Karpas-422 (cell line): Measurements from ENCODE around the gene PDZD2. TPM values are rescaled to one million over a fixed set of nuclear protein-coding genes. Genes with fewer than 3 reads are reported as not detected.
"Not testable (repeated sequence)": the region's sequence is repeated elsewhere in the genome, so short reads cannot be mapped to it uniquely, and the experiment has no call there.

Experiments used
- DNase-seq: peaks from one replicate; pipeline ENCODE4 v3.0.0-alpha.2; 2015
- H2AFZ ChIP-seq: fragments of 200-600 bp; sonication (generic); 2 replicates; pipeline ENCODE4 v1.6.1; 2014; ENCODE audit warnings: antibody characterized with exemption, low read length, mixed read lengths
- H3K27ac ChIP-seq: fragments of 200-600 bp; sonication (generic); 2 replicates; pipeline ENCODE4 v1.5.1; 2014; ENCODE audit warnings: mild to moderate bottlenecking, low read length, moderate library complexity
- H3K27me3 ChIP-seq: fragments of 200-600 bp; sonication (generic); 2 replicates; pipeline ENCODE4 v1.6.1; 2014; ENCODE audit warnings: low read length, mixed read lengths
- H3K36me3 ChIP-seq: fragments of 200-600 bp; sonication (generic); 2 replicates; pipeline ENCODE4 v1.6.1; 2014; ENCODE audit warnings: low read length, mixed read lengths; ENCODE audit not compliant: insufficient read depth
- H3K4me1 ChIP-seq: fragments of 200-600 bp; sonication (generic); 2 replicates; pipeline ENCODE4 v1.6.1; 2014; ENCODE audit warnings: mild to moderate bottlenecking, low read length, mixed read lengths
- H3K4me2 ChIP-seq: fragments of 200-600 bp; sonication (generic); 2 replicates; pipeline ENCODE4 v1.6.1; 2014; ENCODE audit warnings: low read length, low read depth, mild to moderate bottlenecking; ENCODE audit not compliant: poor library complexity, severe bottlenecking
- H3K4me3 ChIP-seq: fragments of 200-600 bp; sonication (generic); 2 replicates; pipeline ENCODE4 v1.5.1; 2014; ENCODE audit warnings: mild to moderate bottlenecking, antibody characterized with exemption, low read length, mixed read lengths
- H3K79me2 ChIP-seq: fragments of 200-600 bp; sonication (generic); 2 replicates; pipeline ENCODE4 v1.6.1; 2014; ENCODE audit warnings: mild to moderate bottlenecking, low read length, mixed read lengths
- H3K9ac ChIP-seq: fragments of 200-600 bp; sonication (generic); 2 replicates; pipeline ENCODE4 v1.6.0; 2014; ENCODE audit warnings: low read length
- H3K9me2 ChIP-seq: fragments of 200-600 bp; sonication (generic), shearing (Covaris generic); replicated peaks from 2 replicates; pipeline ENCODE4 v1.6.0; 2014; ENCODE audit warnings: mild to moderate bottlenecking, low read length, moderate library complexity; ENCODE audit not compliant: insufficient read depth
- H3K9me3 ChIP-seq: fragments of 300-700, 200-600 bp; sonication (generic); 2 replicates; pipeline ENCODE4 v1.6.1; 2014; ENCODE audit warnings: low read length, mixed read lengths
- H4K20me1 ChIP-seq: fragments of 200-600 bp; sonication (generic); 2 replicates; pipeline ENCODE4 v1.6.1; 2014; ENCODE audit warnings: mild to moderate bottlenecking, antibody characterized with exemption, low read length, low read depth; ENCODE audit not compliant: insufficient read depth
- total RNA-seq: library from RNA; depleted of rRNA; stranded (reverse); fragments of >200 nt; shearing (Covaris generic); gene quantifications from 2 replicates; pipeline ENCODE4 v1.2.3, GENCODE V29; 2014; ENCODE audit warnings: low replicate concordance

Gene PDZD2
- total RNA-seq, 1 experiment from 2014 or later: not detected

DNA sequence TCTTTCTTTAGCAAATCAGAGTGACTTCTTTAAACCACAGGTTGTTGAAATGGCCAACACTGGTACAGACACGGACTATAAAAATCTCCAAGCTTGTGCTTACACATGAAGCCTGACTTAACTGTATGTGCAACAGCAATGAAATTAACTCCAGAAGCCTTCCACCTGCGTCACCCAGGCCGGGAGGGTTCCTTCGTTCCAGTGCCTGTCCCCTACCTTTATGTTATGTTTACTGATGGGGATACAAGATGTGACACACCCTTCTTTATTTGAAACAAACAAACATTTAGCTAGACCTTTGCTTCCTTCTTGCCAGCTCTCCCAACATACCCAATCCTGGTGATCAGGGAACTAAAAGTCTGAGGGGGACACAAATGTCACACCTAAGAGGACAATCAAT is 469.2 kb downstream of the PDZD2 start:
- Histone ChIP-seq H3K9ac (no peak overlapping the region), H3K36me3 (peaks cover 6% of the 10 kb centered on the region; the same call in 1 of the 2 replicates)

DNA sequence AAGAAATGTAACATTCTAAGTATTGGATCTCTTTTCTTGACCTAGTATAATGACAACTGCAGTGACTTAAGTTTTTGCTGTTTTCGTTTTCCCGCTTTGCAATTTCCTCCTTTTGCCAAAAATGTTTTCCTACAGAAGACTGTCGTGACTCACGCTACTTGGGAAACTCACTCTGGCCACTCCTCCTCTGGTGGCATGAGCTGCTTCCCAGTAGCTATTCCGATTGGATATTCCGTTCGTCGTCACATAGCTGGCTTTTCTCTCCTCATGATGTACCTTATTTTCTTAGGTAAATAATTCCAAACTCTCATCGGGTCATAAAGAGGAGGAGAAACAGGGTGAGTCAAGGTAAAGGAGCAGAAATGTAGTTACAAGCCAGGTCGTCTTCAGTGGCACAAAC is 470.3 kb downstream of the PDZD2 start:
- no peak for DNase-seq
- H3K4me1 ChIP-seq: no peaks in the 10 kb centered on the region
- no peaks in the 10 kb centered on the region for H3K27me3 ChIP-seq
- H3K4me2 ChIP-seq: no peak overlapping the region
- peaks cover 6% of the 10 kb centered on the region; the same call in 1 of the 2 replicates for H3K36me3 ChIP-seq
- H3K9ac ChIP-seq: no peak overlapping the region
- no peaks in the 10 kb centered on the region for H3K9me3 ChIP-seq
- H3K79me2 ChIP-seq: peaks cover 13% of the 10 kb centered on the region; the same call in 1 of the 2 replicates
- no peak overlapping the region for H3K27ac ChIP-seq
- no peaks in the 10 kb centered on the region for H3K9me2 ChIP-seq
- no peak overlapping the region for H2AFZ ChIP-seq
- H3K4me3 ChIP-seq: no peak overlapping the region
- H4K20me1 ChIP-seq: no peaks in the 10 kb centered on the region

More for the DNA sequence above, 469.2 kb downstream of the PDZD2 start:
- Histone ChIP-seq H4K20me1 (no peaks in the 10 kb centered on the region), H3K4me3 (no peak overlapping the region), H3K4me1 (no peaks in the 10 kb centered on the region), H3K27me3 (no peaks in the 10 kb centered on the region), H3K79me2 (peaks cover 8% of the 10 kb centered on the region; the same call in 1 of the 2 replicates), H3K9me3 (no peaks in the 10 kb centered on the region), H3K4me2 (no peak overlapping the region), H2AFZ (no peak overlapping the region), H3K27ac (no peak overlapping the region), H3K9me2 (no peaks in the 10 kb centered on the region)
- no peak for DNase-seq

DNA sequence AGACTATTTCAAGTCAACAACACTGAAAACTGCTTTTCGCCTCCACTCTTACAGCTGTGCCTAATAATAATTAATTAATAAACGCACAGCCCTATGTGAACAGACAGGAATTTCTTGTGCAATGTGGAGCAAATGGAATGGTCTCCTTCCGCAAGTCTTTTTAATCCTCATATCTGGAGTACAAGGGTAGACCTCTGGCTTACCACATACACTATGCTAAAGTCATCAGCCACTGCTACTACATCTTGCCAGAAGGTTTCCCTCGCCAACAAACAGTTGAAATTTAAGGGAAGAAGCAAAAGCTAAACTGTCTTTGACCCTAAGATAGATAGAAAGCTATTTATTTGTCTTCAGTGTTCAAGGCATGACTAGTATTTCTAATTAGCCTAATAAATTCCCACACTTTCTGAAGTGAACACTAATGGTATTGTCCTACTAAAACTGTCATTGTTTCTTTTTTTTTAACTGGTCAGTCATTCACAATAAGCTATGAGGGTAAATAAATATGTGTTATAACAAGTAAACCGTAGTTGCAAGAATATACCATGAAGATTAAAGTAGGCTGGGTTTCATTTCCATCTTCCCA is 471.3 kb downstream of the PDZD2 start:
- no peak overlapping the region for H2AFZ ChIP-seq
- H3K9me3 ChIP-seq: no peaks in the 10 kb centered on the region
- H4K20me1 ChIP-seq: no peaks in the 10 kb centered on the region
- H3K4me1 ChIP-seq: no peaks in the 10 kb centered on the region
- no peaks in the 10 kb centered on the region for H3K9me2 ChIP-seq
- DNase-seq: no peak
- H3K4me3 ChIP-seq: no peak overlapping the region
- H3K79me2 ChIP-seq: peaks cover 13% of the 10 kb centered on the region; the same call in 1 of the 2 replicates
- H3K27ac ChIP-seq: no peak overlapping the region
- H3K27me3 ChIP-seq: no peaks in the 10 kb centered on the region
- no peak overlapping the region for H3K9ac ChIP-seq
- H3K4me2 ChIP-seq: no peak overlapping the region
- H3K36me3 ChIP-seq: peaks cover 2% of the 10 kb centered on the region; the same call in 1 of the 2 replicates

DNA sequence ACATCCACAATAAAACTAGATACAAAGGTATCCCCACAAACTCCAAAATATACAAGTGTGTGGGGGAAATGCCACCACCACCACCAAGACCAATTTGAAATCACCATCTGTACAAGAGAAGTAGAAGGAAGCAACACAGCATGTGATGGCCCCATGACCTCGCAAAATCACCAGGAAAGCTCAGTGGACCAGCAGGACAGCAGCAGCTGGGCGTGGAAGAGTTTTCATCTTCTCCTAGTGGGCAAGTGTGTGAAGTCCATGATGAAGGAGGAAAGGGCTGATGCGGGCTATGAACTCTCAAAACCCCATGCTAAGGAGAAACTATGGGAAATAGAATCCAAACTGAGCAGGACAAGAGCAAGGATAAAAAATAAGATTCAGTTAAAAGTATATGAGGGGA is 477.1 kb downstream of the PDZD2 start:
- H3K36me3 ChIP-seq: peaks cover 14% of the 10 kb centered on the region; the same call in 1 of the 2 replicates
- H3K4me3 ChIP-seq: no peak overlapping the region
- no peaks in the 10 kb centered on the region for H4K20me1 ChIP-seq
- H3K4me2 ChIP-seq: no peak overlapping the region
- H3K79me2 ChIP-seq: peaks cover 46% of the 10 kb centered on the region
- no peaks in the 10 kb centered on the region for H3K27me3 ChIP-seq
- H3K27ac ChIP-seq: no peak overlapping the region
- no peak overlapping the region for H3K9ac ChIP-seq
- no peaks in the 10 kb centered on the region for H3K9me3 ChIP-seq
- DNase-seq: no peak
- H2AFZ ChIP-seq: no peak overlapping the region
- H3K4me1 ChIP-seq: no peaks in the 10 kb centered on the region
- H3K9me2 ChIP-seq: no peaks in the 10 kb centered on the region

DNA sequence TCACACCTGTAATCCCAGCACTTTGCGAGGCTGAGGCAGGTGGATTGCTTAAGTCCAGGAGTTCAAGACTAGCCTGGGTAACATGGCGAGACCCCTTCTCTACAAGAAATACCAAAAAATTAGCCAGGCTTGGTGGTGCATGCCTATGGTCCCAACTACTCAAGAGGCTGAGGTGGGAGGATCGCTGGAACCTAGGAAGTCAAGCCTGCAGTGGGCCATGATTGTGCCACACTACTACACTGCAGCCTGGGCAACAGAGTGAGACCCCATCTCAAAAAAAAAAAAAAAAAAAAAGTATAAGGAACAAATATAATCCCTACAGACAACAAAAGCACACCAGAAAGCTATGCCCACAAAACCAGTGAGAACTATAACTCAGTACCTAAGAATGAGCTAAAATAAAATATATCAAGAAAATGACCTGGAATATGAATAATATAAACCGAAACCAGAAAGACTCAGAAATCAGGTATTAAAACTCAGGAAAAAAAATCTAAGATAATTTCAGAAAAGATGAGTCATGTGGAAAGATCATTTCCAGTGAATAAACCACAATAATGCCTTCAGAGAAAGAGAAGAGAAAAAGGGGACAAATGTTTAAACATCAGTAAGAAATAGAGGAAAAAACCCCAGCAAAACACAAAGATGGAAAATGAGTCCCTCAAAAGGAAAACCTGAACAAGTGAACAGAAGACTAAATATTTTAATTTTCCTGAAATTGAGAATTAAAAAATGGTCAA is 477.8 kb downstream of the PDZD2 start:
- Histone ChIP-seq H3K36me3 (peaks cover 16% of the 10 kb centered on the region; the same call in 1 of the 2 replicates), H3K79me2 (peaks cover 52% of the 10 kb centered on the region), H3K9ac (no peak overlapping the region), H3K4me1 (no peaks in the 10 kb centered on the region), H3K27ac (no peak overlapping the region), H2AFZ (no peak overlapping the region), H3K27me3 (no peaks in the 10 kb centered on the region), H3K9me3 (no peaks in the 10 kb centered on the region), H3K4me2 (no peak overlapping the region), H3K4me3 (no peak overlapping the region), H3K9me2 (no peaks in the 10 kb centered on the region), H4K20me1 (no peaks in the 10 kb centered on the region)
- DNase-seq: no peak

DNA sequence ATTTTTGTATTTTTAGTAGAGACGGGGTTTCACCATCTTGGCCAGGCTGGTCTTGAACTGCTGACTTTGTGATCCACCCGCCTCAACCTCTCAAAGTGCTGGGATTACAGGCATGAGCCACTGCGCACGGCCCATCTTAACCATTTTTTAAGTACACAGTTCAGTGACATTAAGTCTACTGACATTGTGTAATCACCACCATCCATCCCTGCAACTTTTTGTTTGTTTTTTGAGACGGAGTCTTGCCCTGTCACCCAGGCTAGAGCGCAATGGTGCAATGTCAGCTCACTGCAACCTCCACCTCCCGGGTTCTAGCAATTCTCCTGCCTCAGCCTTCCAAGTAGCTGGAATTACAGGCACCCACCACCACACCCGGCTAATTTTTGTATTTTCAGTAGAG is 480.0 kb downstream of the PDZD2 start:
- H3K27ac ChIP-seq, DNase-seq, H3K4me2 ChIP-seq, H3K4me1 ChIP-seq, H3K9me3 ChIP-seq, H3K27me3 ChIP-seq, H3K9ac ChIP-seq, H3K9me2 ChIP-seq, H3K4me3 ChIP-seq, H4K20me1 ChIP-seq, H2AFZ ChIP-seq: not testable (repeated sequence)
- Histone ChIP-seq H3K79me2 (peaks cover 68% of the 10 kb centered on the region), H3K36me3 (peaks cover 17% of the 10 kb centered on the region; the same call in 1 of the 2 replicates)

DNA sequence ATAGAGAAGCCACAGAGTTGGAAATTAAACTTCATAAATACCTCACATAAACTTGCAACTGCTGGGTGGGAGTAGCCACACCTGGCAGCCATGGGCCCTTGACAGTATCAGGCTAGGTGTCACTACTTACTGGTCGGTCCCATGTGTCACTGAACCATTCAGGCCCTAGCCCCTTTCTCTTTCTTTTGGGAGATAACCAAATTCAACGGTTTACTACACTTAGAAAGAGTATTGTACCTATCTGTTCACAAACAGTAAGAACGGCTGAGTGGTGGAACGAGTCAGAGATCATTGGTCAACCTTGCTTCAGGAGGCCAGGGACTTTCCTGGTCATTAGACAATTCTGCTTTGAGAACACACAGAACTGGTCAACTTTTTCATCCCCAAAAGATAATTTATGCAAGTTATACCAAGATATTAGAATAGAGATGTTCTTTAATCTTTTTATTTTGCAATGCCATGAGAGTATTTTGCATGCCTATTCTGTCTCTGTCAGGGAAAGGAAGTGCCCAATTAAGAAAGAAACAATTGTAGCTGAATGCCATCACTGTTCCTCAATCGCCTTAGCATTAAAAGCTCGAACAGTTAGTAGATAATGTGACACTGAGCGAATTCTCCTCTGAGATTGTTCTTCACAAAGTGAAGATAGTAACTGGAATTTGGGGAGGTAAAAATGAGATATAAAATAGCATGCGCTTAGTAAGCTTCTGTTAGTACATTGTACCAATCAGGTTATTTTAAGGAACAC is 484.3 kb downstream of the PDZD2 start:
- no peak overlapping the region for H3K9ac ChIP-seq
- H3K4me3 ChIP-seq: no peak overlapping the region
- H3K27me3 ChIP-seq: no peaks in the 10 kb centered on the region
- H3K4me1 ChIP-seq: peaks cover 31% of the 10 kb centered on the region
- H3K79me2 ChIP-seq: peaks cover 83% of the 10 kb centered on the region
- no peaks in the 10 kb centered on the region for H3K9me2 ChIP-seq
- no peak overlapping the region for H2AFZ ChIP-seq
- H3K9me3 ChIP-seq: no peaks in the 10 kb centered on the region
- DNase-seq: no peak
- H3K27ac ChIP-seq: peak overlapping the region; percentile 35; the same call in 1 of the 2 replicates
- peaks cover 38% of the 10 kb centered on the region for H3K36me3 ChIP-seq
- no peak overlapping the region for H3K4me2 ChIP-seq
- H4K20me1 ChIP-seq: no peaks in the 10 kb centered on the region
